Body of pancreas (tissue), 4 donors: ENCODE results near the gene ZNF525. TPM values are rescaled to one million over a fixed set of nuclear protein-coding genes. Genes with fewer than 3 reads are reported as not detected.

Source experiments
- ATAC-seq: fragments of 150-250 bp; one replicate; pipeline ENCODE4 v1.9.1; 2016
- DNase-seq, 4 donors: peaks; one replicate each; pipeline ENCODE4 v3.0.0-alpha.2; 2019
- H3K27ac ChIP-seq, 4 donors: fragments of 200-600 bp; sonication (generic); 1 replicate in 3 of 4; 2 replicates in 1 of 4; pipeline versions ENCODE4 v1.5.1 to v1.6.1; 2016 to 2019; ENCODE audit warnings: mild to moderate bottlenecking in 1 of 4, mixed read lengths in 1 of 4, moderate library complexity in 1 of 4
- H3K27me3 ChIP-seq, 2 donors: fragments of 200-600 bp; sonication (generic); one replicate each; pipeline ENCODE4 v1.6.0; 2016; ENCODE audit warnings: mild to moderate bottlenecking in 1 of 2
- H3K36me3 ChIP-seq, 2 donors: fragments of 200-600 bp; sonication (generic); replicated peaks in 1 of 2; 2 replicates each; pipeline ENCODE4 v1.5.1; 2016; ENCODE audit warnings: low read depth in 2 of 2; ENCODE audit not compliant: insufficient read depth in 1 of 2
- H3K4me1 ChIP-seq: fragments of 200-600 bp; sonication (generic); one replicate; pipeline ENCODE4 v1.6.0; 2016
- H3K4me3 ChIP-seq, 2 donors: fragments of 200-600 bp; sonication (generic); 1 replicate in 1 of 2; 2 replicates in 1 of 2; pipeline ENCODE4 v1.5.1; 2016 to 2019
- H3K9me3 ChIP-seq, 3 donors: fragments of 200-600 bp; sonication (generic); 1 replicate in 2 of 3; 2 replicates in 1 of 3; pipeline ENCODE4 v1.5.1; 2016
- POLR2A ChIP-seq, 3 donors: fragments of 450-650 bp; IDR thresholded peaks; one replicate each; pipeline ENCODE4 v1.6.1; 2016; ENCODE audit warnings: antibody characterized with exemption in 3 of 3, mild to moderate bottlenecking in 2 of 3
- WGBS, 2 donors: methylation state at CpG; one replicate each; pipeline ENCODE4 v1.1.5; 2017; 5-methylcytosine and 5-hydroxymethylcytosine counted together
- intact Hi-C: fragments of 100-400 bp; cut with DNase I; formaldehyde crosslinking; loops from one replicate; pipeline ENCODE4 v1.15.1; 2023
- total RNA-seq, 2 donors: library from RNA; depleted of rRNA; stranded (reverse); fragments of >200 nt; gene quantifications; one replicate each; pipeline ENCODE4 v1.1.0, GENCODE V29; 2016
- TF ChIP-seq, protein P1 (sequence below), 7 experiments: fragments of 450-650 bp in 4 of 7; fragments of 200-600 bp in 3 of 7; sonication (generic) in 3 of 7; IDR thresholded peaks; one replicate each; pipeline ENCODE4 v1.5.1; 2016 to 2019; ENCODE audit warnings: antibody characterized with exemption in 7 of 7

Gene ZNF525
- total RNA-seq, 2 donors from 2014 or later = 12.2 to 14.2 TPM

DNA sequence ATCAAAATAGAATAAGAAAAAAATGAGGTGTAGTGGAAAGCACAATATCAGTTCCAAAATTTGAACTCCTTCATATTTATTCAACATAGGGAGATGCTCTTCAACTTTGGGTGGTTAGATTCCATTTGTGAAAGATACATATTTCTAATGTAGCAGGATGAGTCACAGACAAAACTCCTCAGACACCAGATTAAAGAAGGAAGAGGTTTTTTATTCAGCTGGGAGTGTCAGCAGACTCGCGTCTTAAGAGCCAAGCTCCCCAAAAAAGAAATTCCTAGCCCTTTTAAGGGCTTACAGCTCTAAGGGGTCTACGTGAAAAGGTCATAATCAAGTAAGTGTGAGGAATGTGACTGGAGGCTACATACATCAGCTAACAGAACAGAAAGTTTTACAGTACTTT, 22.7 kb downstream of the ZNF525 start:
- 79 to 84% methylated on average over 3 of the region's 3 CpGs for WGBS, 2 donors
- no peak overlapping the region for H3K27ac ChIP-seq
- H3K27me3 ChIP-seq = no peaks in the 10 kb centered on the region
- H3K36me3 ChIP-seq = no peaks in the 10 kb centered on the region
- no peaks in the 10 kb centered on the region for H3K4me1 ChIP-seq
- no peak for DNase-seq
- TF ChIP-seq, protein P1, sequence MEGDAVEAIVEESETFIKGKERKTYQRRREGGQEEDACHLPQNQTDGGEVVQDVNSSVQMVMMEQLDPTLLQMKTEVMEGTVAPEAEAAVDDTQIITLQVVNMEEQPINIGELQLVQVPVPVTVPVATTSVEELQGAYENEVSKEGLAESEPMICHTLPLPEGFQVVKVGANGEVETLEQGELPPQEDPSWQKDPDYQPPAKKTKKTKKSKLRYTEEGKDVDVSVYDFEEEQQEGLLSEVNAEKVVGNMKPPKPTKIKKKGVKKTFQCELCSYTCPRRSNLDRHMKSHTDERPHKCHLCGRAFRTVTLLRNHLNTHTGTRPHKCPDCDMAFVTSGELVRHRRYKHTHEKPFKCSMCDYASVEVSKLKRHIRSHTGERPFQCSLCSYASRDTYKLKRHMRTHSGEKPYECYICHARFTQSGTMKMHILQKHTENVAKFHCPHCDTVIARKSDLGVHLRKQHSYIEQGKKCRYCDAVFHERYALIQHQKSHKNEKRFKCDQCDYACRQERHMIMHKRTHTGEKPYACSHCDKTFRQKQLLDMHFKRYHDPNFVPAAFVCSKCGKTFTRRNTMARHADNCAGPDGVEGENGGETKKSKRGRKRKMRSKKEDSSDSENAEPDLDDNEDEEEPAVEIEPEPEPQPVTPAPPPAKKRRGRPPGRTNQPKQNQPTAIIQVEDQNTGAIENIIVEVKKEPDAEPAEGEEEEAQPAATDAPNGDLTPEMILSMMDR (IDR thresholded peaks at IDR 0.05) = no peak
- TF ChIP-seq POLR2A (IDR thresholded peaks at IDR 0.05) = no peak
- H3K4me3 ChIP-seq = no peak overlapping the region
- intact Hi-C loops = no loop called here
- no peak for ATAC-seq
- peaks cover 0 to 48% (median 0%) of the 10 kb centered on the region in 3 donors for H3K9me3 ChIP-seq

DNA sequence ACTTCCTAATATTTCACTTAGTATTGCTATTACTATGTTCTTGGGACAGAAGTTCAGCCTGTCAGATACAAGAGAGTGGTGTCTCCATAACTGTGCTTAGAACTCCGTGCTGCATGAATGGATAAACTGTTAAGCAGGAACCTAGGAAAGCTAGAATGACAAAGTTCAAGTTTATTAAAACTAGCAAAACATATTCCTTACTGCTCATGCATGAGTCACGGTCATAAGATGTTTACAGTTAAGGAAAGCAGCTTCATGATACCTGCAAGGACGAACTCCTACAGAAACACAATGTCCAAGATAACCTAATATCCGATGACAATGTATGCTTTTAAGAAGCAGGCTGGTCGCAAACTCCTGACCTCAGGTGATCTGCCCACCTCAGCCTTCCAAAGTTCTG, 23.4 kb downstream of the ZNF525 start:
- Histone ChIP-seq H3K4me1 (peaks cover under 1% of the 10 kb centered on the region), H3K27me3 (no peaks in the 10 kb centered on the region), H3K36me3 (no peaks in the 10 kb centered on the region), H3K9me3 (peaks cover 0 to 44% (median 0%) of the 10 kb centered on the region in 3 donors), H3K27ac (no peak overlapping the region), H3K4me3 (no peak overlapping the region)
- ATAC-seq = no peak
- WGBS, 2 donors = 88 to 90% methylated on average over 5 of the region's 5 CpGs
- TF ChIP-seq, protein P1 (IDR thresholded peaks at IDR 0.05) = no peak
- TF ChIP-seq POLR2A (IDR thresholded peaks at IDR 0.05) = no peak
- intact Hi-C loops = no loop called here
- no peak for DNase-seq

DNA sequence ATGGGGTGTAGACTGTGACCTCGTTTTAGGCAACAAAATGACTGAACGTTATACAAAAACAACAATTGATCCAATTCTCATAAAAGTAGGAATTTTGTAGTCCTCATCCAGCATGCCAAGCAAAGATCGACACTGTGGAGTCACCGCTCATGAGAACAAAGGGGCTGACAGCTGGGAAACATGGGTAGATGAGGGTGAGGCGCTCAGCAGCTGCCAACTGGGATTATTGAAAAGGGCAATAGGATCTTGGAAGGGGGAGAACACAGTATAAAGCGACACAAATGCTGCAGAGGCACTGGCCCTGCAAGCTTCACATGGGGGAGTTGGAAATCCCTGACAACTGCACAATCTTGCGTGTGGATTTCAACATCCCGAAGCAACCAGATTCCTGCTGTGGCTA, 24.1 kb downstream of the ZNF525 start:
- no peak for ATAC-seq
- DNase-seq = no peak
- TF ChIP-seq, protein P1 (IDR thresholded peaks at IDR 0.05) = no peak
- Histone ChIP-seq H3K27ac (no peak overlapping the region), H3K4me1 (peaks cover 7% of the 10 kb centered on the region), H3K36me3 (no peaks in the 10 kb centered on the region), H3K9me3 (peaks cover 0 to 42% (median 0%) of the 10 kb centered on the region in 3 donors), H3K4me3 (no peak overlapping the region), H3K27me3 (no peaks in the 10 kb centered on the region)
- intact Hi-C loops = no loop called here
- 69 to 72% methylated on average over 8 of the region's 8 CpGs for WGBS, 2 donors

DNA sequence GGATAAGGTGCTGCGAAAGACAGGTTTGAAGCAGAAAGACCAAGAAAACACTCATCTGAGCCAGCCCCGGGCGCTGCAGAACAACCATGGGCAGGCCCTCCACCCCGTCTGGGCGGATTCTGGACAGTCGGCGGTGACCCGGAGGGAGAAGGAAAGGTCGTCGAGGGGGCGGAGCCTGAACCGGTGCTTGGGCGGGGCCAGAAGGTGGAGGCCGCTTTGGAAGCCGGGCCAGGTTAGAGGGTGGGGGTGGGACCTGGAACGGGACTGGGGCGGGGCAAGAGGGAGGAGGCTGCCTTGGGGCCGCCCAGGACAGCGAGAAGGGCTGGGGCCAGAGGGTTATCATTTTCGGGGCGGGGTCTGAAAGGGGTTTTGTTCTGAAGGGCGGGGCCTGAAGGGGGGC, 24.5 kb downstream of the ZNF525 start:
- H3K9me3 ChIP-seq = peaks cover 0 to 38% (median 0%) of the 10 kb centered on the region in 3 donors
- no peak overlapping the region for H3K4me3 ChIP-seq
- DNase-seq (no peak), ATAC-seq (no peak)
- H3K36me3 ChIP-seq = no peaks in the 10 kb centered on the region
- 19 to 40% methylated on average over 22 of the region's 22 CpGs for WGBS, 2 donors
- peaks cover 8% of the 10 kb centered on the region for H3K4me1 ChIP-seq
- no peaks in the 10 kb centered on the region for H3K27me3 ChIP-seq
- intact Hi-C loops = no loop called here
- H3K27ac ChIP-seq = no peak overlapping the region
- no peak for TF ChIP-seq POLR2A (IDR thresholded peaks at IDR 0.05)
- TF ChIP-seq, protein P1 (IDR thresholded peaks at IDR 0.05) = no peak

DNA sequence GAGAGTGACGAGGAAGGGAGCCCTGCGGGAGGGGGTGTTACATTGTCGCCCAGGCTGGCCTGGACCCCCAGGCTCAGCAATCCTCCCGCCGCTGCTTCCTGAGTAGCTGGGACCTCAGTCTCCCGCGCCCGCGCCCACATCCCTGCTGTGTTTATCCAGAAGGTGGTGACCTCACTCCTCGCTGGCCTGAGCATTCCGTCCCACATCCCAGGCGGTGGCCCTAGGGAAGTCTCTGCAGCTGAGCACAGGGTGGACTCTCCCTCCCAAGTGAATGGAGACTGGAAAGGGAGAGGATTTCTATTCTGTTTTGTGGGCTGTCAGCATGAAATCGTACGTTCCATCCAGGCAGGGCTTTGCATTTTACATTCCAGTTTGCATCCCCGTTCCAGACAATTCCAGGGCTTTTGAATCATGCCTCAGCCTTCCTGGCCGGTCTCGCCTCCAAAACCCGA, 29.0 kb downstream of the ZNF525 start:
- TF ChIP-seq, protein P1 (IDR thresholded peaks at IDR 0.05) = no peak
- WGBS, 2 donors = 5 to 10% methylated on average over 15 to 18 of the region's 18 CpGs
- Histone ChIP-seq H3K27ac (peak overlapping the region; percentile 68 to 92 (median 79)), H3K4me1 (peaks cover 18% of the 10 kb centered on the region), H3K9me3 (peaks cover 0 to 5% (median 0%) of the 10 kb centered on the region in 3 donors), H3K27me3 (no peaks in the 10 kb centered on the region), H3K4me3 (peak overlapping the region in 1 of 2 donors; percentile 95), H3K36me3 (no peaks in the 10 kb centered on the region)
- peak; percentile 49 to 56 (median 52) for DNase-seq
- ATAC-seq = peak; percentile 47
- intact Hi-C loops = no loop called here
